VCaP (cell line): ENCODE data around the gene SCAPER.

Source experiments
- H3K27ac ChIP-seq: fragments of 450-650 bp; 2 replicates; pipeline ENCODE4 v1.5.1; 2017
- TF ChIP-seq, protein P1 (sequence below): fragments of 450-650 bp; conservative IDR thresholded peaks from 2 replicates; pipeline ENCODE4 v1.5.1; 2017; ENCODE audit warnings: mild to moderate bottlenecking, moderate library complexity

SCAPER gene

DNA sequence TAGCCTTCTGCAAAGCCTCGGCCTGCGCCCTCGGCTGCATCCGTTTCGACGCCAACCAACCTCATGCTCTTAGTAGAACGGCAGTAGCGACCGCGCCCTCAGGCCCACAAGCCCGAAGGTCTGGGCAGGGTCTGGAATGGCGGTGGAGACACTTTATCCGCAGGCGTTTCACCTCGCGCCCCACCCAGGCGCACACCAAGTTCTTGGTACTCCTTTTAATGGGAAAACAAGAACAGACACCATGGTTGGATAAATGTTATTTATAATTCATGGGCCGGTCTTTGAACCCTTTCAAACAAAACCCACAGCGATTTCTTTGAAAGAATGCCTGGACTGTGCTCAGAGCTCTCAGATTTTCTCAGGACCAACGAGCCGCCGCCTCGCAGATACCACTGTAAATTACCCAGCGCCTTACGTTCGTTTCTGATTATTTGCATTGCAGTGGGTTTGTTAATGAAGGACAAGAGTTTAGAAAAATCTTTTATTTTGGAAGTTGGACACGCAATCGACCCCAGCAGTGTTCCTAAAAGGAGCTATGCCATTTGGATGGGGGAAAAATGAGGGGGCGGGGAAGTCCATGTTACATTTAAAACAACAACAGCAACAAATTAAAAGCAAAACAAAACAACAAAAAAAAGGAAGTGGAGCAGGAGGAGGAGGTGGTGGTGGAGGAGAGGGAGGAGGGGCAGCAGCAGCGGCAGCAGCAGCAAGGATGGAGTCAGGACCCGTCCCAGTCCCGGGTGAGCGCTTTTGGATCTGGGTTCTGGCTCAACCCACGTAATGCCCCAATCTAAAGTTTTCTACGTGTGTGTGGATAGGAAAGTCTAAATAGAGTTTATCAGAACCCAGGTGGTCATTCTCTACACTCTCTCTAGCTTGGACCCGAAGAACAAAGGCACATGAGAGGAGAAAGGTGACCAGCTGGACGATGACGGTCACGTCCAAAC lies 569.6 kb downstream of the SCAPER start:
- TF ChIP-seq, protein P1, sequence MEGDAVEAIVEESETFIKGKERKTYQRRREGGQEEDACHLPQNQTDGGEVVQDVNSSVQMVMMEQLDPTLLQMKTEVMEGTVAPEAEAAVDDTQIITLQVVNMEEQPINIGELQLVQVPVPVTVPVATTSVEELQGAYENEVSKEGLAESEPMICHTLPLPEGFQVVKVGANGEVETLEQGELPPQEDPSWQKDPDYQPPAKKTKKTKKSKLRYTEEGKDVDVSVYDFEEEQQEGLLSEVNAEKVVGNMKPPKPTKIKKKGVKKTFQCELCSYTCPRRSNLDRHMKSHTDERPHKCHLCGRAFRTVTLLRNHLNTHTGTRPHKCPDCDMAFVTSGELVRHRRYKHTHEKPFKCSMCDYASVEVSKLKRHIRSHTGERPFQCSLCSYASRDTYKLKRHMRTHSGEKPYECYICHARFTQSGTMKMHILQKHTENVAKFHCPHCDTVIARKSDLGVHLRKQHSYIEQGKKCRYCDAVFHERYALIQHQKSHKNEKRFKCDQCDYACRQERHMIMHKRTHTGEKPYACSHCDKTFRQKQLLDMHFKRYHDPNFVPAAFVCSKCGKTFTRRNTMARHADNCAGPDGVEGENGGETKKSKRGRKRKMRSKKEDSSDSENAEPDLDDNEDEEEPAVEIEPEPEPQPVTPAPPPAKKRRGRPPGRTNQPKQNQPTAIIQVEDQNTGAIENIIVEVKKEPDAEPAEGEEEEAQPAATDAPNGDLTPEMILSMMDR: no peak
- H3K27ac ChIP-seq: peak overlapping the region; percentile 79

DNA sequence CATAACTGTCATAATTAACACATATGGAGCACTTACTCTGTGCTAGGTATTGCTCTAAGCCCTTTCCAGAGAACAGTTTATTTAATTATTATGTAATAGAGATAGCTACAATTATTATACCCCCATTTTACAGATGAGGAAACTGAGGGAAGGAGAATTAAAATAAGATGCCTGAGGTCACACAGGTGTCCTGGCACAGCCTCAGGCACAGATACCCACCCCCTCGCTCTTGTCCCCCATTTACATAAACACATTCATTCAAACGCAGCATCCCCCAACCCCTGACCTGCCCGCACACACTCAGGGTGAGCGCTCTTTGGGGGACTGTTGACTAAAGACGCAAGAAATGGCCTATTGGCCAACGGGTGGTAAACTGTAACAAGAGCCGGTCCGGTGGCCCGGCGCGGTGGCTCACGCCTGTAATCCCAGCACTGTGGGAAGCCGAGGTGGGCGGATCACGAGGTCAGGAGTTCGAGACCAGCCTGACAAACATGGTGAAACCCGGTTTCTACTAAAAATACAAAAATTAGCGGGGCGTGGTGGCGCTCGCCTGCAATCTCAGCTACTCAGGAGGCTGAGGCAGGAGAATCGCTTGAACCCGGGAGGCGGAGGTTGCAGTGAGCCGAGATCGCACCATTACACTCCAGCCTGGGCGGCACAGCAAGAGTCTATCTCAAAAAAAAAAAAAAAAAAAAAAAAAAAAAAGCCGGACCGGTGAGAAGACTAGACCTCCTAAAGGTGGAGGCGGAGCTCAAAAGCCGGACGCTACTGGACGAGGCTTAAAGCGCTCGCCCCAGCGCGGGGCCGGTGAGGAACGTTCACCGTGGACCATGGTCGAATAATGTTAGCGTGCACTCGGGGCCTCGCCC lies 570.5 kb downstream of the SCAPER start:
- TF ChIP-seq, protein P1: no peak
- H3K27ac ChIP-seq: no peak overlapping the region; the same call in 1 of the 2 replicates

DNA sequence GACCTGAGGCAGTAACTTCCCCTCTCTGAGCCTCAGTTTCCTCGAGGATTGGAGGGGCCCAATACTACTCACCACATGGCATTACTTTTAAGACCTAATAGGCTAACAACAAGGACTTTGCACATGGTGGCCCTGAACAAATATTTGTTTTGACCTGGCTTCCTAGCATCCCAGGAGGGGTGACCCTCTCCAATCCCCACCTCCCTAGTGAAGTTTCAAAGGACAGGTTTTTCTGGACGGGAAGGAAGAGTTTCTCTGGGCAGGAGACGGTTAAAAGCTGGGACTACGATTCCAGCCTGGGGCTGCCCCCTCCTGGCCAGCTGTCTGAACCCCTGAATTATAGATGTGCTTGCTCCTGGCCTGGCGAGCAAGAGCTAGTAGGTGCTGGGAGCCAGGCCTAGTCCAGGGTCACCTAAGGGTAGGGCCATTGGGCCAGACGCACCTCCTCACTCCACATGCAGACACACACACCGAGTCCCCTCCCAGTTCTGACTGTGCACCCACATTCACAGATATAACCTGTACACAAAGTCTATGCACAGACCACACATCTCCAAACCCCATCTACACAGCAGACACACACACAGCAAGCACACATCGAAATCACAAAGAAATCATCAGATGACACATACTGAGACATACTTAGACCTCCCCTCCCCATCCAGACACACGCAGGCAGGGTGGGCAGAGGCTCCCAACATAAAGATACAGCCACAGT lies 571.3 kb downstream of the SCAPER start:
- TF ChIP-seq, protein P1: no peak
- H3K27ac ChIP-seq: no peak overlapping the region

DNA sequence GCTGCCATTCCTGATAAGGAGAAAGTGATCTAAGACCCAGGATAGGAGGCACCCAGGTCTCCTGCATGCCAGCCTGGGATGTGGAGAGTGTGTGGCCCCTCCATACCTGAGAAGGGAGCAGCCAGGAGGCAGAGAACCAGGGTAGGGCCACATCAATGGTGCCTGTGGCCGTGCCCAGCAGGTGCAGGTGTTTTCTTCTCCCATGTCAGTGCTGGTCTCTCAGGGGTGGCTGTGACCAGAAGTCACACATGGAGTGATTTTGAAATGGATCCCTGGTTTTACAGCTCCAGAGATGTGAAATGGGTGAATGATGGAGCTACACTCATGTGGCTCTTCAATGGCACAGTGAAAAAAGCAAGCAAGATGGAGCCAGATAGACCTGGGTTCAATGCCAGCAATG lies 571.8 kb downstream of the SCAPER start:
- no peak overlapping the region for H3K27ac ChIP-seq
- TF ChIP-seq, protein P1: no peak

DNA sequence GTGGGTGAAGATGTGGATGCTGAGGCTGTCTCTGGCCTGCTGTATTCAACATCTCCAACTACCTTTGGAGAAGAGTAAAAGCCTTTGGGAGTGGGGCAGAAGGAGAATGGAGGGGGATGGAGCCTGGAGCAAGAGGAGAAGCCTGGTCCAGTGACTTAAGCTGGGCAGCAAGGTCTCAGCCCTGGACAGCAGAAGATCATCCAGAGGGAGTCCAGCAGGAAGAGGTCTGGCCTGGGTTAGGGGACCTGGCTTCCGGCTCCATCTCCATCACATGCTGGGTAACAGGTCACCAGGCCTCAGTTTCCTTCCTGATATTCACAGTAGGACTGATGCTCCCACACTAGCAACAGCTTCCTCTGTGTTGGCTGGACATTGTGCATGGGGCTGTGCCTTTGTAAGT lies 572.3 kb downstream of the SCAPER start:
- H3K27ac ChIP-seq: no peak overlapping the region
- TF ChIP-seq, protein P1: no peak

DNA sequence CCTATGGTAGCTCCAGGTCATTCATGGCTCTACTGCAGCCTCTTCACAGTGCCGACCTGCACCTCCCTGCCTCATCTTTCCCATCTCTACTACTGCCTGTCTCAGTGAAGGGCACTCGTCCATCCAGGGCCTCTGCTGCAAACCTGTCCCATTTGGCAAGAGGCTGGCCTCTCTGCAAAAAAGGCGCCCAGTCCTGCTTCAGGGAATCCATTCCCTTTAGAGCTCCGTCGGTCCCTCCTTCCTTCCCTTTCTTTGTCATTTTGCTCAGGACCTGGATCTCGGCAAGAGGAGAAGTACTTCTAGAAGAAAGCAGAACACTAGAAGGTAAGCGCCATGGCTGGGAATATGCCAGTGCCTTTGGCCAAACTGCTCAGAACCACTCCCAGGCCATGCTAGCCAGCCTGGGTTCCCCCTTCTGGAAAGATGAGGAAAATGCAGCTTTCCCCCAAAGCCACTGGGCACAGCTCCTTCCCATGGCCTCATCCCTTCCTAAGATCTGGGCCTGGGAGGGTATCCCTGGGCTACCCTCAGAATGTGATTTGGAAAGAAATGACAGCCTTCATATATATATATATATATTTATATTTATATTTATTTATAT lies 575.0 kb downstream of the SCAPER start:
- no peak overlapping the region for H3K27ac ChIP-seq
- TF ChIP-seq, protein P1: peak; percentile 68
